ENCODE results near the gene EIF4G1.

DNA sequence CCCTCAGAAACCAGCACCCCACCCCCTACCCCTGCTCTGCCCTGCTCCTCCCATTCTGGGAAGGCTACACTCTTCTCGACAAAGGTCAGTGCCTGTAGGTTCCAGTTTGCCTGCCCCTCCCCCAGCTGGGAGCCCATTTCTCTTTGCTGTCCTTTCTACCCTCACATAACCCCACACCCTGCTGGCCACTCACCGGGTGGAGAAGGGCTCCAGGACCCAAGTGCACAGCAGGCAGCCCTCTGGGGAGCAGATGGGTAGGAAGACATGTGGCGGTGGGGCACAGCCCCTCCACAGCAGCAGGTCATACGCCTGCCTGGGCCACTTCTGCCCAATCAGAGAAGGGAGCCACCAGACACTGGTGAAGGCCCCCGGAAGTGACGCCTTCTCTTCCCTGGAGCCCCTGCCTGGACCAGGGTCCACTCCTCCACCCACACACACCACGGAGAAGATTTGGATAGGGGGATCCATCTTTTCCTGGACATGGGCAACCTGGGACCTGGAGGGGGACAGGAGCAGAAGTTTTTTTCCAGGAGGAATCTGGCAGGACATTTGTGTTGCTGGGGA lies 63.6 kb downstream of the EIF4G1 start, which contains the start of gene THPO:
- TF ChIP-seq CTCF (IDR thresholded peaks at IDR 0.05 in 2 of 3, conservative IDR thresholded peaks at IDR 0.05 in 1 of 3; ENCODE audit: borderline replicate concordance in 1 of 3, insufficient read depth in 1 of 3, low read depth in 2 of 3, low read length in 2 of 3) (no peak), REST (IDR thresholded peaks at IDR 0.05; ENCODE audit: low read depth) (no peak), EZH2 (IDR thresholded peaks at IDR 0.05) (no peak), POLR2AphosphoS5 (IDR thresholded peaks at IDR 0.05; ENCODE audit: low read depth, low read length) (no peak), ZBTB33 (IDR thresholded peaks at IDR 0.05; ENCODE audit: extremely low read depth, insufficient replicate concordance, low read length) (no peak), TCF7L2 (IDR thresholded peaks at IDR 0.05; ENCODE audit: borderline replicate concordance, extremely low read depth, insufficient read depth, insufficient read length) (no peak), SRF (IDR thresholded peaks at IDR 0.05; ENCODE audit: low read depth) (no peak), POLR2A (IDR thresholded peaks at IDR 0.05; ENCODE audit: borderline replicate concordance, extremely low read depth, insufficient read depth, insufficient read length) (no peak), ZNF274 (IDR thresholded peaks at IDR 0.05; ENCODE audit: low read depth, low read length) (no peak), SIN3A (IDR thresholded peaks at IDR 0.05; ENCODE audit: low read depth) (no peak), EGR1 (IDR thresholded peaks at IDR 0.05; ENCODE audit: low read depth) (no peak), EZH2phosphoT487 (IDR thresholded peaks at IDR 0.05; ENCODE audit: borderline replicate concordance) (no peak)

Measured in HCT116 (cell line).